ENCODE results near the gene MRPL55.

MRPL55 gene

DNA sequence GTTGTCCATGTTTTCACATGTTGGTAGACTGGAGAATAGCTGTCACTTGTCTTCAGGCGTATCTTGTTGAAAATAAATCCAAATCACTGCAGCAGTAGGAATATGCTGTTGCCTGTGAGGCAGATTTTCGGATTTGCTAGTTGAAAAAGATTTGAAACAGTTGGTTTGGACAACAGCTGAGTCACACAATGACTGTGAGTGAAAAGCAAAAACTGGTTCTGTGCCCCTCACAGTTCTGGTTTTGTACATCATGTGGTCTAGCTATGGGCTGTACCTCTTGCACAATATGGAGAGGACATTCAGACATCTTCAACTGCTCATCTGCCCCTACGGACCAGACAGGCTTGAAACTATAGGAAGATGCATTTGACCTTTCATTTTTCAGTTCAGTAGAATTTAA lies 24.8 kb downstream of the MRPL55 start:
- DNase-seq (ENCODE audit: low spot score) = peak; percentile 41

DNA sequence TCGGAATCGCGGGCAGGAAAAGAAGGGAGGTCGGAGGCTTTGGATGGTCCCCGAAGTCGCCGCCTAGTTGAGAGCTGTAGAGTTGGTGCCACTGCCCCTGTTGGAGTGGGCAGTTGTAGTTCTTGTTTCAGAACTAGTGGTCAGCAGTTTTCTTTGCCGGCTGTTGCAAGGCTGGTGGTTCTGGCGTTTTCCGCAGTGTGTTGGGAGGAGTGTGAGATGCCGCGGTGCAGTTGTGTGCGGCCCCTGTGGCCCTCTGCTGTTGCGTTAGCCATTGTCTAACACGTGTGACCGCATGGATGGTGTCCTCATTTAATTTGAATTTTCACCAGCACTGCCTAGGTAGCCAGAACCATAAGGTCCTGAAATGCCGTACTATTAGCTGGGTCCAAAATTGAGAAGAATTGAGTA lies 25.2 kb downstream of the MRPL55 start:
- no peak for DNase-seq (ENCODE audit: low spot score)

DNA sequence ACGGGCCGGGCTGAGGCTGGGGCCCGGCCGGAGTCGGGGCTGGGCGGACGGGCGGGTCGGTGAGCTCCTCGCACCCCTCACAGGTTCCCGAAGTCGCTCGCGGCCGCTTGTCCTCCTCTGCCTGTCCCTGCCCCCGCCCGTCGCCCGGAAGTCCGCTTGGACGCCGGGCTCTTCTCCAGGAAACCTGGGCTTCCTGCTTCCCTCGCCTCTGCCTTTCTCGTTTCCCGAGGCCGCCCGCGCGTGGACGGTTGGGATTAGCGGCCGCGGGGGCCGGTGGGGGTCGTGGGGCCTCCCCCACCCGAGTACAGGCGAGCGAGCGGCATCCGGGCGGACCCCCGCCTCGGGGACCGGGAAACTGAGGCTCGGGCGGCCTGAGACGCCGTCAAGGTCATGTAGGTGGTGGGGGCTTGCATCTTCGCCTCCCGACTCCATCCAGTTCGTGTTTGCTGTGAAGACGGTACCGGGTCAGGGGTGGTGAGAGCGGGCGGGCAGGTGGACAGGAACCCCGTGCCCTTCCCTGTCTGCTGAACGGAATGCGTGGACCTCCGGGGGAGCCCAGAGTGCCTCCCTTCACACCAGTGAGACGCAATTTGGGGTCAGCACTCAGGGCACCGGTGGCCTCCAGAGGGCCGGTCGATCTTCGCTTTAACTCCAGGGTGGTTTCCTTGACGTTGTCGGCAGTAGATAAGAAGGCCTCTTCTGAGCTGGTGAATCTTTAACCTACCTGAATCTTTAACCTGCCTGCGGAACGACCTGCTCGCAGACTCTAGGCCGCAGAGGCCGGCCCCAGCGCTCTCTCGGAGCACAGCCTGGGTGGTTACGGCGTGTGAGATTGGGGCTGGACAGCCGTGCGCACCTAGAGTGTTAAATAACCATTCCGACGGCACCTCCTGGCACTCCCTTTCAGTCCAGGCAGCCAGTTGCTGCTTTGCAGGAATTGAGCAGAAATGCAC lies 25.9 kb downstream of the MRPL55 start:
- DNase-seq (ENCODE audit: low spot score) = peak; percentile 66

DNA sequence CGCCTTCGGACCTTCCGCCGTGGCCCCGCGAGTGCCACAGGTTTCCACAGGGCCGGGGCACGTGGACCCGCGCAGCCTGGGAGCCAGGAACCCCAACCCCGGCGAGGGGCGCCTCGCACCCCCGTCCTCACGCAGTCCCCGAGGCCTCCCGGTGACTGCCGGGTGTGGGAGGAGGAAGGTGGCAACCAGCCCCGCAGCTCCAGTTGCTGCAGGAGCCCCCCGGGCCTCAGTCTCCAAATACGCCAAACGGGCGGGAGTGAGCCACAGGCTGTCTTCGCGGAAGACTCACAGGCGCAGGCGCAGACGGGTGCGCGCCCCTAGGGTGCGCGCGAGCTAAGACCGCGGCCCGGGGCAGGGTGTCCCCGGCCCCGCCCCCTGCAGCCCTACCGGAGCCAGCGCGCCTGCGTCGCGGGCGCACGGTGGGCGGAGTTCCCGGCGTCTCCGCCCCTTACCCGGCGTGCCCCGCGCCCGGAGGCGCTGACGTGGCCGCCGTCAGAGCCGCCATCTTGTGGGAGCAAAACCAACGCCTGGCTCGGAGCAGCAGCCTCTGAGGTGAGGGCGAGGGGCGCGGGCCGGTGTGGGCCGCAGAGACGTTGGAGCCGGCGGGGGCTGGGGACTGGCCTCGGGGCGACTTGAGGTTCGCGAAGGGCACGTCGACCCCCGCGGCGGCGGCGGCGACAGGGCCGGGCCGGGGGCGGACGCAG lies 26.7 kb downstream of the MRPL55 start, which contains the start of gene ARF1:
ARF1 (plus strand) TSS at position 495 of the 704 bp plus-strand sequence. CDS start 14,407 bp downstream, outside the sequence.
- DNase-seq (ENCODE audit: low spot score) = peak; percentile 94

DNA sequence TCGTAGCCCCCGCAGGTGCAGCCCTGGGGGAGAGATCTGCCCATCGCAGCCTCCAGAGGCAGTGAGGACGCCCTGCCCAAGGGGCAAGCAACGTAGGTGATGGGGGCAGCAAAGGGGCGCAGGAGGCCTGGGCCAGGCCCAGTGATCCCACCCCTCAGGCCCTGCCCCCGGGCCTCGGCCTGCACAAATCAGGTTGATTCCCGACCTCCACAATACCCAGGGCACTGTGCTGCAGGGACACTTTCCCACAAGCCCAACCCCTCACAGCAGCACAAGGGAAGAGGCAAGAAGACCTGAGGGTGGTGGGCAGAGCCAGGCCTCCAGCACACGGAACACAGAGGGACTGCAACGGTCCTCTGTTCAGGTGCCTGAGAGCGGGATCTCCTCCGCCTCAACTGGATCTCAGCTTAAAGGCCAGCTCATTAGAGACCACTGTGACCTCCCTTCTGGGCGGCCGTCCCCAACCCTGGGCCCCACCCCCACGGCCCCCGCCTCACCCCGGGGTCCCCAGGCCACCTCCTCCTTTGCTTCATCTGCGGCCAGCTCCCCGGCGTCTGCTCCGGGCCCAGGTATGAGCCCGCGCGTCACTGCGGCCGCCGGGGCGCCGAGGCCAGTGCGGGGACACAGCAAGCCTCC lies 27.4 kb downstream of the MRPL55 start:
- DNase-seq (ENCODE audit: low spot score) = no peak

DNA sequence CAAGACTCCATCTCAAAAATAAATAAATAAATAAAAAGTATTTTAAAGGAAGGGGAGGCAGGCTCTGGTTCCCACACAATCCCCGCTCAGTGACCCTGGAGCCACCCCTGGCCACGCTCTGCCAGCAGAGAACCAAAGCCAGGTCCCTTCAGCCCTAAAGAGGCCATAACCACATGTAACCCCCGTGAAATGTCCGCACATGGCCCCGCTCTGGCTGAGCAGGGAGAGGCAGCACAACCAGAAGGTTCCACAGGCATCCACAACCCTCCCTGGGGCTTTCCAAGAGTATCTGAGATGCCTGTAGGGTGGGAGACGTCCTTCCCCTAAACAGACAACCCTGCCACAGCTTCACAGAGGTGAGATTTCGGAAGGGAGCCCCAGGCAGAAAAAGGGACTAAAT lies 28.0 kb downstream of the MRPL55 start:
- no peak for DNase-seq (ENCODE audit: low spot score)

DNA sequence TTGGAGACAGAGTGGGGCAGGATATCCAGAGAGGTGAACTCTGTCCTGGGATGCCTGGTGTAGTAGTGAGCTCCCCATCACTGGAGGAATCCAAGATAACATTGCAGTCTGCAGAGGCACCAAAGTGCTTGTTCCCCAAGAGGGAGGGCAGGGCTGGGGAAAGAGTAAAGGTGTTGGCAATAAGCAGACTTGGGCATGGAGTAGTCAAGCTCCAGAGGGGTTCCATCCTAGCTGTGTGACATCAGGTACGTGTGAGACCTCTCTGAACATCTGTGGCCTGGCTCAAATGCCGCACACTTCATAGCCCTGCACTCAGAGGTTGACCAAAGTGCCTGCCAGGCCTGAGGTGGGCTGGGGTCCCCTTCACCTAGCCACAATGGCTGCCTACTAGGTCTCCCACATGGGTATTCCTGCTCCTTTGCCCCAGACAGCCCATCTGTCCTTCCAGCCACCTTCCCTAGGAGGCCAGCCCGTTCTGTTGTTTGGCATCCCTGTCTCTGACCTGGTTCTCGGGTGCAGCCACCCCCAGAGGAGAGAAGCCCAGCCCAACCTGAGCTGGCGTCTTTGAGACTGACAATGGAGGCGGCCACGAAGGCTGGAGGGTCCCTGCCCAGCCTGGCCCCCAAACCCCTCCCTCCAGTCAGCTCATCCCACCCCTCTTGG lies 29.4 kb downstream of the MRPL55 start:
- no peak for DNase-seq (ENCODE audit: low spot score)

DNA sequence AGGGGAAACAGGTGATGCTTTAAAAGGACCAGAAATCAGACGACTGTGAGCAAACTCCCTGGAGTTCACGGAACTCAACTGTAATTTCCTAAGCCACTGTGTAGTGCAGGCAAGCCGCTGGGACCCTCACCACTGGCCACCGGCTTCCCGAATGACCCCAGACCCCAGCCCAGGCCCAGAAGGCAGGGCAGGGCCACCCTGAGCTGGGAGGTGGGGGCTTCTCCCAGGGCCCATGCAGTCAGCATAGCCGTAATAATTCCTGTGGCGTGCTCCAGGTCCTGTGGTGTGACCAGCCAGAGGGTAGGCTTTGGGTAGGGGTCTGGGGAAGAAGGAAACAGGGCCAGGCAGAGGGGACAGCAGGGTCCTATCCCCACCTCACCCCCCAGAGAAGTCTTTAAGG lies 30.1 kb downstream of the MRPL55 start:
- DNase-seq (ENCODE audit: low spot score) = no peak

DNA sequence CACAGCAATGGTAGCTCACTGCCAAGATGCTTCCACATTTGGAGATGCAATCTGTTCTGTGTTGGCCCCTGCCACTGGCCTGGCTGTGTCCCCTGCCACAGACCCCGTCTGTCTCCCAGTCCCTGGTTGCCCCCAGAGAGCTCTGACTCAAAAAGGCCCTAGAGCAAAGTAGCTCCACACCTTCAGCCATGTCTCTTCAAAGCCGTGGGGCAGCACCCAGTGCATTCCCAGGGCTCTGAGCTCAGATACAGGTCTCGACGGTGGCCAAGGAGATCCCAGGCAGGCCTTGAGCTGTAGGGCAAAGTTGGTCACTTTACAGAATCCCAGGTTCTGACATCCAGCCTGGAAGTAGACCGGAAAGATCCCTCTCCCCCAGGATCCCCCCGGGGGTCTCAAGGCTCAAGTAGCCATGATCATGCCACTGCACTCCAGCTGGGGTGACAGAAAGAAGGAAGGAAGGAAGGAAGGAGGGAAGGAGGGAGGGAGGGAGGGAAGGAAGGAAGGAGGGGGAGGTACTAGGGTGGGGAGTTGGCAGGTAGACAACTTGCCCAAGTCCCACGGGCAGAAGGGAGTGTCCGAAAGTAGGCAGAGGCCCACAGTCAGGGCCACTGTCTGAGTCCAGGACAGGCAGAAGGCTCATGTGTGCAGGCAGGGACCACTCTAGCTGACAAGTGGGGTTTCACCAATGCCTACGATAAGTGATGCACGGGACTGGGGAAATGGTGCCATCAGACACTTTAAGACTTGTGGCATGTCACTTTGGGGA lies 31.4 kb downstream of the MRPL55 start:
- DNase-seq (ENCODE audit: low spot score) = no peak

DNA sequence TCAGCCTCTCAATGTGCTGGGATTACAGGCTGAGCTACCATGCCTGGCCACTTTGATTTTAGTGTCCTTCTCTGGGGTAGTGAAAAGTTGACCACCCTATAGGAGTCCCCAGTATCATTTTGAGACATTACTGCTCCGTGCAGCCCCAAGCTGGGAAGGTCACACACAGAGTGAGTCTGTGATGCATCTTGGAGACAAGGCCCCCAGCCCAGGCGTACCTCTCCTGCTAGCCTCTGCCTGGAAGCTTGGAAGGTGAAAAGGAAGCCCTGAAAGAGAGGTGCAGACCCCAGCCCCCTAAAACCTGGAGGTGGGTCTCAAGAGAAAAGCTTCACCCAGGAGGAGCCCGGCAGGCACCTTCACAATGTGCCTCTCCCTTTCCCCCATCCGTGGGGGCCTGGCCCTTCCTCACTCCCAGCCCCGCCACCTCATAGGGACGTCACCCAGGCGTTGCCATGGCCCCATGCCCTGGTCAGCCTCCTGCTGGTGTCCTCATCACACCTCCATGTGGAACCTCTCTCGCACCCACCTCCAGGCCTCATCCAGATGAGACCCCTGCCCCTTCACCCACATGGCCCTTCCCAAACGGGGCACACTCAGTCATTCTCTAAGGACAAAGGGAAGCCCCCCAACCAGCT lies 32.2 kb downstream of the MRPL55 start:
- no peak for DNase-seq (ENCODE audit: low spot score)

DNA sequence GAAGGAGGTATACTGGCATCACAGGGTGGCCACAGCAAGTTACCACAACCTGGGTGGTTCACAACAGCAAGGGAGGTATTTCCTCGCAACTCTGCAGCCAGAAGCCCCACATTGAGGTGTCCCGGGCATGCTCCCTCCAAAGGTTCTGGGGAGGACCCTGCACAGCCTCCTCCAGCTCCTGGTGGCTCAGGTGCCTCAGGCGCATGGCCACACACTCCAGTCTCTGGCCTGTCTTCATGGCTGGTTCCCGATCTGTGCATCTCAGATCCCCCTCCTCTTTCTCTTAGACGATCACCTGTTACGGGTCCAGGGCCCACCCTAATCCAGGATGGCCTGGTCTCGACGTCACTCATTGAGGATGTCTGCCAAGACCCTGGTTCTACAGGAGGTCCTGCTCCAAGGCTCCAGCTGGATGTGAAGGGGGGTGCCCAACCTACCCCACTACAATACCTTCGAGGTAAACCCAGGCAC lies 33.3 kb downstream of the MRPL55 start:
- no peak for DNase-seq (ENCODE audit: low spot score)

DNA sequence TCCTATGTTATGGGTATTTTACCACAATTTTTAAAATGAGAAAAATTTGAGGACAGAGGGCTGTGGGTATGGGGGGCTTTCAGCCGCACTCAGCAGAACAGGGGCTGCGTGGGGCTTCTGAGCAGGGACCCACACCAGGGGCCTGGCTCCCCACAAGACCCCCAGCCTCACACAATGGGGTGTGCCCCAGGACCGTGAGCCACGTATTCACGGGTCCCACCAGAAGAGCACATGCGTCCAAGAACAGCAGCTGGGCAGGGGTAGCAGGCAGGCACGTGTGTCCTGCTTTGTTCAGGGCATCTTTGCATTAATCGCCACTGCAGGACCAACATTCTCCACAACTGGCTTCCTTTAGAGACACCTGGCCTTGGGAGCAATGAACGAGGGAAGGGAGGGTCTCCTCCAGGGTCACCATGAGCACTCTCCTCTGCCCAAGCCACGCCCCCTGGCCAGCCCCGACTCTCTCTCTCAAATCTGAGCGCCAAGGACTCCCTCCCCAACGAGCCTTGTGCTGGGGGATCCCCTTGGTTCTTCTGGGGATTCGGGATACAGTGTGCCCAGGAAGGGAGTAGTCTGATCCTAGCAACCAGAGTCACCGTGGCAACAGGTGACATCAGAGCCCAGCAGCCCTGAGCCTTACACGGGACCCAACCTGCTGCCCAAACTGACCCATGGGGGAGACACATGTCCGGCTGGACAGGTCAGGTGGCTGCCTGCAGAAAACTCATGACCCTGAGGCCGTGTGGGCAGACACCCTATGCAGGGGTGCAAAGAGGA lies 34.0 kb downstream of the MRPL55 start:
- DNase-seq (ENCODE audit: low spot score) = no peak

DNA sequence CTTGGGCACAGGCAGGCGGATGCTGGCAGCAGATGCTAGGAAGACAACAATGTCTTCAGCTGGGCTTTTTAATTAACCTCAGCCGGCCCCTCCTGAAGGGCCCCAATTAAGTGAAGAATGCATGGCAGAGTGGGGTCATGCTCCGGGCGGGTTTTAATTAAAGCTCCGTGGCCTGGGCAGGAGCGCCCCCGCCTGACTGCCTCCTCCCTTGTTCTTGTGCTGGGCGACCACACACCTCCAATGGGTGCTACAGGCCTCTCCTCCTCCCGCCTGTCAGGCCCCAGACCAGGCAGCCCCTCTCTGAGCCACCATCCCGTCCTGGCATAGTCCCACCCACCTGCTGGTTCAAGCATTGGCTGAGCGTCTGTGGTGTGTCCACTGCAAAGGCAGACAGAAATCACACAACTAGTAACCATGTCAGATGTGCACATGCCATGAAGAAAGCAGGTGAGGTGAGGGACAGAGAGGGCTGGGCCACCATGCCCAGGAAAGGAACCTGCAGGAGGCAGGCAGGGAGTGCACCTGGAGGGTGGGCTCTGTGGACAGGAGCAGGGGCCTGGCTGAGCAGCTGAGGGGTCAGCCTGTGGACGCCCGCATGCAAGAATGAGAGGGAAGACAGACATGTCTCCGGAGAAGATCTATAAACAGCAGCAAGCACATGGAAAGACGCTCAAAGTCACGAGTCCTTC lies 35.1 kb downstream of the MRPL55 start:
- DNase-seq (ENCODE audit: low spot score) = peak; percentile 17

DNA sequence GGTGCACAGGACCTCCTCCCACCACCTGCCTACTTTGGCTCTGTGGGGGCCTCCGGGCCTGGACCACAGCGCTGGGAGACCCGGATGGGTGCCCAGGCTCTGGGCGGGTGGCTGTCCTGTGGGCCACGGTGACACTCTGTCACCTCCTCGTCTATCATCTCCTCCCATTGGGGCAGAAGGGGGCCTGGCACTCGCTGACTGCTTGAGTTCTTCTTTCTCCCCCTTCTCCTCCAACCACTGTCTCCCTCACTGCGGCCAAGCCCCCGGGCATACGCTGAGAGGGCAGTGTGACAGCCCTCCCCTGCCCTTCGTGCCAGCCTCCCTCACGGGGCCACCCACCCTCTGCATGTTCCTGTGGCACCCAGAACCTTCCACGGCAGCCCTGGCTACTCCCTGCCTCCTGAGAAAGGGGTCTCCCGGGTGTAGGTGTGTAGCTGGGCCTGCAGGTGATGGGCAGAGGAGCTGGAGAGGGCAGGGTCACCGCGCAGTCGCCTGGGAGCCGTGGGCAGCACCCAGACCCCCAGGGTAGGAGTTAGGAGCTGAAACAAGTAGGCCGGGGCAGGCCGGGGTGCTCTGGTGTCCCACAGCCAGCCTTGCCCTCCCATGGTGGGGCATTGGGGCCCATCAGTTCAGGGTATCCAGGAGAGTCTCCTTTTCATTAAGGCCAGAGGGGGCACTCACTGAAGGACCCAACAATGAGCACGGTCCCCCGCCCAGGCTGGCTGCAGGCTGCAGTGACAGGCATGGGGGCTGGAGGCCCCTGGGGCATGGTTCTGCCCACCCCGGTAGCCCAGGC lies 35.8 kb downstream of the MRPL55 start:
- DNase-seq (ENCODE audit: low spot score) = no peak

DNA sequence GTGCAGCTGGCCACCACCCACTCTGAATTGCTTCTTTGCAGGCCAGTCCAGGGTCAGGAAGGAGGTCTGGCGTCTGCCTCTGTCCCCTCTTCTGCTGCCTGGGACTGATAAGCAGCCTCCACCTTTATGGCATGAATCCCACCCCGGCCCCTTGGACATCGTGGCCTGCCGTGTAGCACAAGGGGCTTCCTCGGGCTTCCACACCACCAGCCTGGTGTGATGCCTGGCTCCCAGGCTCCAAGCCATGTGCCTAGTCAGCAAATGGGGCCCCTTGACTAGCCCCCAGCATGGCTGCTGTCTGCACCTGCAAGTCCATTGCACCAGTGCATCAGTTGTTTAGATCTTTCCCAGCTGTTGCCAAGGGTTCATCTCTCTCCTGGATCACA lies 36.4 kb downstream of the MRPL55 start:
- DNase-seq (ENCODE audit: low spot score) = no peak

DNA sequence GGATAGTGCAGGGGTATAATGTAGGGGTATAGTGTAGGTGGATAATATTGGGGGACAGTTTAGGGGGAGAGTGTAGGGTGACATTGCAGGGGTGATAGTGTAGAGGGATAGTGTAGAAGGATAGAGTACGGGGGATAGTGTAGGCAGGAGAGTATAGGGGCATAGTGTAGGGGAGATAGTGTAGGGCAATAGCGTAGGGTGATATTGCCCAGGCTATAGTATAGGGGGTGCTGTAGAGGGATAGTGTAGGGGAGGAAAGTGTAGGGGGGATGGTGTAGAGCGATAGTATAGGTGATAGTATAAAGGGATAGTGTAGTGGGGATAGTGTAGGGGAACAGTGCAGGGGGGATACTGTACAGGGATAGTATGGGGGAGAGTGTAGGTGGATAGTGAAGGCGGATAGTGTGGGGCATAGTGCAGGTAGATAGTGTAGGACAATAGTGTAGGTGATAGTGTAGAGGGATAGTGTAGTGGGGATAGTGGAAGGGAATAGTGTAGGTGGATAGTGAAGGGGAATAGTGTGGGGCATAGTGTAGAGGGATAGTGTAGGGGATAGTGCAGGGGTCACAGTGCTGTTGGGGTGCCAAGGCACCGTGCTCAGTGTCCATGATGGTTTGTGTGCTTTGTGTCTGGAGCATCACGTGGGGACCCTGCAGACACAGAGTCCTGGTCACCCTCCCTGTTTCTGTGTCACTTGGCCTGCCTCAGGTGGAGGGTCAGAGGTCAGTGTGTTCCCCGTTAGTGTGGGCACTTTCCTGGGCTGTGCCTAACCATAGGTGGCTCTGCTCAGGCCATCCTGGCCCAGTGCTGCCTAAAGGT lies 37.1 kb downstream of the MRPL55 start:
- DNase-seq (ENCODE audit: low spot score) = no peak

DNA sequence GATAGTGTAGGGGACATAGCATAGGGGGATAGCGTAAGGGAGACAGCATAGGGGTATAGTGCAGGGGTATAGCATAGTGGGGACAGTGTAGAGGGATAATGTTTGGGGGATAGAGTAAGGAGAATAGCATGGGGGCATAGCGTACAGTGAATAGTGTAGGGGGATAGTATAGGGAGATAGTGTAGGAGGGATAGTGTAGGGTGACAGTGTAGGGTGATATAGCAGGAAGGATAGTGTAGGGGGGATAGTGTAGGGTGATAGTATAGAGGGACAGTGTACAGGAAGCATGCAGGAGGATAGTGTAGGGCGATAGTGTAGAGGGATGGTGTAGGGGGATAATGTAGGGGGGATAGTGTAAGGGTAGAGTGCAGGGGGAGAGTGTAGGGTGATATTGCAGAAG lies 38.2 kb downstream of the MRPL55 start:
- DNase-seq (ENCODE audit: low spot score) = no peak

DNA sequence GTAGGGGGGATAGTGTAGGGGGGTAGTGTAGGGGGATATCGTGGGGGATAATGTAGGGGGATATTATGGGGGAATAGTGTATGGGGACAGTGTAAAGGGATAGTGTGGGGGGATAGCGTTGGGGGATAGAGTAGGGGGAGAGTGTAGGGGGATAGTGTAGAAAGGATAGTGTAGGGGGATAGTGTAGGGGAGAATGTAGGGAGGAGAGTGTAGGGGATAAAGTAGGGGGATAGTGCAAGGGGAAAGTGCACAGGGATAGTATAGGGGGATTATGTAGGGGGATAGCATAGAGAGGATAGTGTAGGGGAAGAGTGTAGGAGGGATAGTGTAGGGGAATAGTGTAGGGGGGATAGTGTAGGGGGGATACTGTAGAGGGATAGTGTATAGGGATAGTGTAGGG lies 38.9 kb downstream of the MRPL55 start:
- DNase-seq (ENCODE audit: low spot score) = no peak

Measured in kidney tubule cell (primary cell).